Ishikawa (cell line): ENCODE data around the gene PRCC.

ENCODE experiments used
- CEBPB ChIP-seq: IDR thresholded peaks from 2 replicates; pipeline ENCODE4 v1.6.1; 2012
- CREB1 ChIP-seq: IDR thresholded peaks from 2 replicates; pipeline ENCODE4 v1.6.1; 2012; ENCODE audit warnings: low read depth
- EGR1 ChIP-seq: IDR thresholded peaks from 2 replicates; pipeline ENCODE4 v1.6.1; 2012
- EP300 ChIP-seq: IDR thresholded peaks from 2 replicates; pipeline ENCODE4 v1.6.1; 2012; ENCODE audit warnings: borderline replicate concordance
- FOXM1 ChIP-seq: IDR thresholded peaks from 2 replicates; pipeline ENCODE4 v1.6.1; 2012; ENCODE audit warnings: low read depth, borderline replicate concordance
- NFIC ChIP-seq: IDR thresholded peaks from 2 replicates; pipeline ENCODE4 v1.6.1; 2012
- RAD21 ChIP-seq: IDR thresholded peaks from 2 replicates; pipeline ENCODE4 v1.6.1; 2012; ENCODE audit warnings: low read depth
- TAF1 ChIP-seq: IDR thresholded peaks from 2 replicates; pipeline ENCODE4 v1.6.1; 2012; ENCODE audit warnings: low read depth, mild to moderate bottlenecking
- TCF12 ChIP-seq: IDR thresholded peaks from 2 replicates; pipeline ENCODE4 v1.6.1; 2012; ENCODE audit warnings: low read depth
- TEAD4 ChIP-seq: IDR thresholded peaks from 2 replicates; pipeline ENCODE4 v1.6.1; 2012
- YY1 ChIP-seq: IDR thresholded peaks from 2 replicates; pipeline ENCODE4 v1.6.1; 2012; ENCODE audit warnings: low read depth
- ZBTB7A ChIP-seq: IDR thresholded peaks from 2 replicates; pipeline ENCODE4 v1.6.1; 2012; ENCODE audit warnings: low read depth
- TF ChIP-seq, protein P1 (sequence below): IDR thresholded peaks from 2 replicates; pipeline ENCODE4 v1.6.1; 2012
- TF ChIP-seq, protein P2 (sequence below): IDR thresholded peaks from 2 replicates; pipeline ENCODE4 v1.6.1; 2012; ENCODE audit warnings: low read depth, mild to moderate bottlenecking
- TF ChIP-seq, protein P3 (sequence below): IDR thresholded peaks from 2 replicates; pipeline ENCODE4 v1.6.1; 2012

PRCC gene

DNA sequence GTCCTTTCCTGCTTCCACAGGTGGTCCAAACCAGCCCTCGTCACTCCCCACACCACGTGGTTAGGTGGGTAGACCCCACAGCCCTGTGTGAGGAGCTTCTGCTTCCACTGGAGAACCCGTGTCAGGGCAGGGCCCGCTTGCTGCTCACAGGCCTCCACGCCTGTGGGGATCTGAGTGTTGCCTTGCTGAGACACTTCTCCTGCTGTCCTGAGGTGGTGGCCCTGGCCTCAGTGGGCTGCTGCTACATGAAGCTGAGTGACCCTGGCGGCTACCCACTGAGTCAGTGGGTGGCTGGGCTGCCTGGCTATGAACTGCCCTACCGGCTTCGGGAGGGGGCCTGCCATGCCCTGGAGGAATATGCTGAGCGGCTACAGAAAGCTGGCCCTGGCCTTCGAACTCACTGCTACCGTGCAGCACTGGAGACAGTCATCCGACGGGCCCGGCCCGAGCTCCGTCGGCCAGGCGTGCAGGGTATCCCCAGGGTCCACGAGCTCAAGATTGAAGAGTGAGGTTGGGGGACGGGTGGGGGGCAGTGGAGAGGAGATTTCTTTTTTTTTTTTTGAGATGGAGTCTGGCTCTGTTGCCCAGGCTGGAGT is 33.2 kb upstream of the PRCC start:
- no peak for TF ChIP-seq TAF1

DNA sequence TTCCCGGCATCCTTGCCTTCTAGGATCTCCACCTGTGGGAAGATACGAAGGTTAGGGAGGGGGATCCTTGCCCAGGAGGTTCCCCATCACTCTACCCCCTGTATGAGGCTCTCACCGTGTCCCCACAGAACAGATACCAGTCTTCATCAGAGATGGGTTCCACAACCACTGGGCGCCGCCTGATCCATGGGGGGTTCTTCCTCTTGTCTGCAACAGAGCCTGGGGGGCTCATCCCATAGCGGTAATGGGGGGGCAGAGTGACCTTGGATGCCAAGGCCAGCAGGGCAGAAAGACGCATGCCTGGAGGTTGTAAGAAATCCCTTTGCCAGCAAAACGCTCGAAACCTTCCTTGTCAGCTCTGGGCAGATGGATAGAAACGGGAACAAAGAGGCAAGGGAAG is 28.9 kb upstream of the PRCC start:
- TF ChIP-seq RAD21 (no peak), FOXM1 (no peak), CEBPB (no peak)

DNA sequence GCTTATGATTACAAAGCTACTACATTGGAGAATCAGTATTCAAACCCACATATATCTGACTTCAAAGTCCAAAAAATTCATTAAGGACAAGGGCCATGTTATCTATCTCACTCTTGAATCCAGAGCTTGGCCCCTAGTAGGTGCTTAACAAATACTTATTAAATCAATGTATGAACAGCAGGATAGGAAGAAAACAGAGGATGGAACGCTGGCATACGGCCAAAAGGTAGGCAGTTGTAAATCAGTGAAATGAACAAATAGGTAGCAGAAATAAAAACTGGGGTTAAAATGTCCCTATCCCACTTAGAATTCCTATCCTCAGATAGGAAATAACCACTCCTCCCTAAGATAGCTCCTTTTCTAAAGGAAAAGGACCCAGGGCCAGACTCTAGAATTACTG is 28.4 kb upstream of the PRCC start:
- TF ChIP-seq EP300 (no peak), CREB1 (no peak), YY1 (no peak), ZBTB7A (no peak), NFIC (0 out of 2 replicates have a peak, but pooled peaks have one; percentile 15)
- TF ChIP-seq, protein P1, sequence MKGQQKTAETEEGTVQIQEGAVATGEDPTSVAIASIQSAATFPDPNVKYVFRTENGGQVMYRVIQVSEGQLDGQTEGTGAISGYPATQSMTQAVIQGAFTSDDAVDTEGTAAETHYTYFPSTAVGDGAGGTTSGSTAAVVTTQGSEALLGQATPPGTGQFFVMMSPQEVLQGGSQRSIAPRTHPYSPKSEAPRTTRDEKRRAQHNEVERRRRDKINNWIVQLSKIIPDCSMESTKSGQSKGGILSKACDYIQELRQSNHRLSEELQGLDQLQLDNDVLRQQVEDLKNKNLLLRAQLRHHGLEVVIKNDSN, result no peak

DNA sequence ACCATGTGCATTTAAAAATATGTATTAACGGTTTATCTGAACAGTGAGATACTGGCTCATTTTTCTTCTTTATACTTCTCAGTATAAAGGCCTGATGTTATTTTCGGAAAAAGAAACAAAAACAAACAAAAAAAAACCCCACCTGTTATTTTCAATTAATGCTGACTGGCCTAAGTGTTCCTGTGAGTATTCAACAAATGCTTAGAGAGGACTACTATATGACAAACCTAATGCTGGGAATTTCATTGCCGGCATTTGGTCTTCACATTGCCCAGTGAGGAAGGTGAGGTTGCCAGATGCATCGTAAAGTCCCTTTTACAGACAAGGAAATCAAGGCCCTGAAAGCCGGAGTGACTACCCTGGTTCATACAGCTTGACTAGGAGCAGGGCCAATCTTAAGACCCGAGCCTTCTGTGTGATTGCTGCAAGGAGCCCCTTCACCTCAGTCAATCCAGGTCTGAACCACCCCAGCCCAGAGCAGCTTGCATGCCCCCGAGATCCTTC is 27.0 kb upstream of the PRCC start:
- TF ChIP-seq RAD21 (no peak), TAF1 (no peak), ZBTB7A (no peak), TEAD4 (no peak), YY1 (no peak), CEBPB (no peak)
- TF ChIP-seq, protein P1, result no peak

DNA sequence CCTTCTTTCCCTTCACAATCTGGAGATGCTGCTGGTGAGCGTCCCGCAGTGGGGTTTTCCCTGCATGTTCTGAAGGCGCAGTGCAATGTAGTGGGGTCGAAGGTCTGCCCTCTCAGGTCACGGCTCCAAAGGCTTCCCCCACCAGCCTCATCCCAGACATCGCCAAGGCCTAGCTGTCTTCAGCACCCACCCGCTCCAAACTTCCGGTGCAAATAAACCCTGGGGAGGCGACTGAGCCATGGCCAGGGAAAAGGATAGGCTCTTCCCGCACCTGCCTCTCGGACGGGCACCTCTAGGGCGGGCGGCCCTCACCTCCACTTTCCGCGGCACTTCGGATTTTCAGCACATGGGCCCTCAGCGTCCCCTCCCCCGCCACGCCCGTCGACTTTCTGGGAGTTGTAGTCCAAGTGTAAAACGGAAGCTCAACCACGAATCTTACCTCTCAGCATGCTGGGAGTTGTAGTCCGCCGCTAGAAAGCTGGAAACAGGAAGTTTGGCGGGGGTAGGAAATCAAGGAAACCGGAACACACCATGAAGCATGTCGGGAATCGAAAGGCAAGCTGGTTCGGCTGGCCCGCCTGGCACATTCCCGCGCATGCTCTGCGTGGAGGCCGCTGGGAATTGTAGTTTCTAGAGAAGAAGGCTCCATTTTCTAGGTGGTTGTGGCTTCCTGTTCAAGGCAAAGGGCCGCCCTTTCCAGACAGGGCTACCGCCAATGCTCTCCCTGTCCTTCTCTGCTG is 26.4 kb upstream of the PRCC start, which contains the start of gene MRPL24:
Gene MRPL24 (minus strand): TSS at position 348 of the 740 bp plus-strand sequence. CDS start 2,384 bp downstream, outside the sequence.
- peak; percentile 64 for TF ChIP-seq TAF1
- TF ChIP-seq FOXM1, result peak; percentile 52; the same call in 1 of the 2 replicates
- TF ChIP-seq CEBPB, result no peak
- TF ChIP-seq ZBTB7A, result no peak
- TF ChIP-seq CREB1, result peak; percentile 69
- TF ChIP-seq EP300, result 0 out of 2 replicates have a peak, but pooled peaks have one; percentile 41
- TF ChIP-seq RAD21, result peak; percentile 18; the same call in 1 of the 2 replicates
- peak; percentile 26; the same call in 1 of the 2 replicates for TF ChIP-seq NFIC
- no peak for TF ChIP-seq EGR1
- peak; percentile 89 for TF ChIP-seq YY1
- TF ChIP-seq, protein P2, sequence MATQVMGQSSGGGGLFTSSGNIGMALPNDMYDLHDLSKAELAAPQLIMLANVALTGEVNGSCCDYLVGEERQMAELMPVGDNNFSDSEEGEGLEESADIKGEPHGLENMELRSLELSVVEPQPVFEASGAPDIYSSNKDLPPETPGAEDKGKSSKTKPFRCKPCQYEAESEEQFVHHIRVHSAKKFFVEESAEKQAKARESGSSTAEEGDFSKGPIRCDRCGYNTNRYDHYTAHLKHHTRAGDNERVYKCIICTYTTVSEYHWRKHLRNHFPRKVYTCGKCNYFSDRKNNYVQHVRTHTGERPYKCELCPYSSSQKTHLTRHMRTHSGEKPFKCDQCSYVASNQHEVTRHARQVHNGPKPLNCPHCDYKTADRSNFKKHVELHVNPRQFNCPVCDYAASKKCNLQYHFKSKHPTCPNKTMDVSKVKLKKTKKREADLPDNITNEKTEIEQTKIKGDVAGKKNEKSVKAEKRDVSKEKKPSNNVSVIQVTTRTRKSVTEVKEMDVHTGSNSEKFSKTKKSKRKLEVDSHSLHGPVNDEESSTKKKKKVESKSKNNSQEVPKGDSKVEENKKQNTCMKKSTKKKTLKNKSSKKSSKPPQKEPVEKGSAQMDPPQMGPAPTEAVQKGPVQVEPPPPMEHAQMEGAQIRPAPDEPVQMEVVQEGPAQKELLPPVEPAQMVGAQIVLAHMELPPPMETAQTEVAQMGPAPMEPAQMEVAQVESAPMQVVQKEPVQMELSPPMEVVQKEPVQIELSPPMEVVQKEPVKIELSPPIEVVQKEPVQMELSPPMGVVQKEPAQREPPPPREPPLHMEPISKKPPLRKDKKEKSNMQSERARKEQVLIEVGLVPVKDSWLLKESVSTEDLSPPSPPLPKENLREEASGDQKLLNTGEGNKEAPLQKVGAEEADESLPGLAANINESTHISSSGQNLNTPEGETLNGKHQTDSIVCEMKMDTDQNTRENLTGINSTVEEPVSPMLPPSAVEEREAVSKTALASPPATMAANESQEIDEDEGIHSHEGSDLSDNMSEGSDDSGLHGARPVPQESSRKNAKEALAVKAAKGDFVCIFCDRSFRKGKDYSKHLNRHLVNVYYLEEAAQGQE, result no peak
- peak; percentile 27; the same call in 1 of the 2 replicates for TF ChIP-seq TEAD4
- TF ChIP-seq, protein P3, sequence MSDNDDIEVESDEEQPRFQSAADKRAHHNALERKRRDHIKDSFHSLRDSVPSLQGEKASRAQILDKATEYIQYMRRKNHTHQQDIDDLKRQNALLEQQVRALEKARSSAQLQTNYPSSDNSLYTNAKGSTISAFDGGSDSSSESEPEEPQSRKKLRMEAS, result peak; percentile 97
- peak; percentile 86 for TF ChIP-seq TCF12
- TF ChIP-seq, protein P1, result peak; percentile 65

DNA sequence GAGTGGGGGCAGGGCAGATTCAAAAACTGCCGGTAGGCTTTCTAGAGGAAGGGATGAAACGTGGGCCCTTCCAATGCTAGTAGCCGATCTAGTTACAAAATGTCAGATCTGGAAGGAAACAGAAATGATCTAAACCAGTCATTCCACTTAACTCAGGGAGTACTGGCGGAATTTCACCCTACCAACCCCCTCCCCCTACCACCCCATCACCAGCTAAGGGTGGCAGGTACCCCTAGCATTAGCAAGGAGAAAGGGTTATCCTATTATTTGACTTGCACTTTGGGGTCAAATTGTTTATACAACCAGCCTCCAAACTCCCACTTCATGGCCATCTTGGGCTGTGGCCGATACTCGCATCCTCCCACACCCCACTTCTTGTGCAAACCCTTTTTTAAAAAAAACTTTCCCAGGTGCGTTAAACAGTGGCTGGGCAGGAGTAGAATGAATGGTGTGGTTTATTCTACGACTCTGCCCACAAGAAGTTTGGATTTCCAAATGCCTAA is 25.8 kb upstream of the PRCC start:
- no peak for TF ChIP-seq RAD21
- no peak for TF ChIP-seq NFIC
- no peak for TF ChIP-seq YY1

DNA sequence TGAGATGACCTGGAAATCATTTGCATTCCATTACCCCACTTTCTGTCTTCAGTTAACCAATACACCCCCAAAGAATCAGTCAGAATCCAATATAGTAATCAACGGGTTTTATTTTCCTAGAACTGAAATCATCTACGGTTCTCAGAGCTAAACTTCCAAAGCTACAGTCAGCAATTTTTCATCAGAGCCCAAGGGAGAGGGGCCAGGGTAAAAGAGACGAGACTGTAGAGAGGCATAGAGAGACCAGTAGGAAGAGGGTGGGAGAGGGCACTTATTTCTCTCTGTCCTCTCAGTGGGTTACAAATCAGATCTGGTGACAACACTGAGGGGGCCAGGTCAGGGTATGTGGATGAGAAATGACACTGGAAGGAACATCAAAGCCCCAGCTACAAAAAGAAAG is 25.3 kb upstream of the PRCC start:
- TF ChIP-seq TEAD4 (no peak), TCF12 (no peak), EP300 (no peak), FOXM1 (no peak), CREB1 (no peak), ZBTB7A (no peak), NFIC (no peak), EGR1 (no peak), CEBPB (no peak), YY1 (no peak)
- TF ChIP-seq, protein P1, result no peak
- TF ChIP-seq, protein P2, result no peak
- TF ChIP-seq, protein P3, result no peak
